Hematopoietic multipotent progenitor cell treated with erythropoietin and hydrocortisone succinate and interleukin-3 and kit ligand, for 4 days (in vitro differentiated cells): Measurements from ENCODE around the gene GNAQ.
"Not testable (repeated sequence)": the region's sequence is repeated elsewhere in the genome, so short reads cannot be mapped to it uniquely, and the experiment has no call there.

Source experiments
- DNase-seq: peaks from one replicate; pipeline ENCODE4 v3.0.0-alpha.2; 2015

GNAQ gene

DNA sequence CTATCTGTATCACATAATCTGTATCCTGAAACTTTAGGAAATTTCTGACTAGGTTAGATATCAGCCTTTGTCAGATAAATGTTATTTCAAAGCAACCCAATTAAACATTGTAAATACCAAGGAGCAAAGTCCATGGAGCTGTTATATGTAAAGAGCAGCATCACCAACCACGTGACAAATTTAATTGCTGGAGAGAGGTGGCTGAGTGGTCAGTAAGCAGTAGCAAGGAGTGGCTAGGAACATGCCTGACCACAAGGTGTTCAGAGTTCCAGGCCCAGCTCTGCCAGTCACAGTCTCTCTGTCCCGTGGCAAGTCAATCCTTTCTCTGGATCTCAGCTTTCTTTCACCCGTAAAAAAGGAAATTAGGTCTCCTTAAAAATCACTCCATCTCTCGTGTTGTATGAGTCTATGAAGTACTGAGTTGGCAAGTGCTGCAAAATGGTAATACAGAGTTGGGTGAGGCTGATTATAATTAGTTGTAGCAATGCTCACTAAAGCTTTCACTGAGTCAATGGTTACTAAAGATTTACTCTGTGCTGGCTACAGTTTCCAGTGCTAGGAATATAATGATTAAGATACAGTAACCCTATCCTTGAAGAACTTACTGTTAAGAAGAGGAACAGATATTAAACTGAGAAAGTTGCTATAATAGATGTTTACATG lies 166.1 kb downstream of the GNAQ start:
- DNase-seq, result no peak

DNA sequence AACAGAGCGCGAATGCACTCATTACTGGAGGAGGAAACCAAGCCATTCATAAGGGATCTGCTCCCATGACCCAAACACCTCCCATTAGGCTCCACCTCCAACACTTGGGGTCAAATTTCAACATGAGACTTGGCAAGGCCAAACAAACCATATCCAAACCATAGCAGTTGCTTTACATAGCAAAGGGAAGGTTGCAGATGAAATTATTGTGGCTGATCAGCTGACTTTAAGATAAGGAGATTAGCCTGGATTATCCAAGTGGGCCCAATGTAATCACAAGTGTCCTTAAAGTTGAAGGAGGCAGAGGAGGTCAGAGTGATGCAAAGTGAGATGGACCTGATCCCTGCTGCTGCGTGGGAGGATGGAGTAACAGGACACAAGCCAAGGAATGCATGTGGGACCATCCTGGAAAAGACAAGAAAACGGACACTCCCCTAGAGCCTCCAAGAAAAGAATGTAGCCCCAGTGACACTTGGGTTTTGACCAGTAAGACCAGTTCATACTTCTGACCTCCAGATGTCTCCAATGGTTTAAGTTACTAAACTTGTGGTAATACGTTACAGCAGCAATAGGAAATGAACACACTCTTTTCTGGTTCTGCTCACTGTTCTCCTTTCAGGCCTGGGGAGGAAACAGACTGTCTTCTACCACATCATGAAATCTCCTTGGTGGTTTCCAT lies 167.3 kb downstream of the GNAQ start:
- DNase-seq, result peak; percentile 89

DNA sequence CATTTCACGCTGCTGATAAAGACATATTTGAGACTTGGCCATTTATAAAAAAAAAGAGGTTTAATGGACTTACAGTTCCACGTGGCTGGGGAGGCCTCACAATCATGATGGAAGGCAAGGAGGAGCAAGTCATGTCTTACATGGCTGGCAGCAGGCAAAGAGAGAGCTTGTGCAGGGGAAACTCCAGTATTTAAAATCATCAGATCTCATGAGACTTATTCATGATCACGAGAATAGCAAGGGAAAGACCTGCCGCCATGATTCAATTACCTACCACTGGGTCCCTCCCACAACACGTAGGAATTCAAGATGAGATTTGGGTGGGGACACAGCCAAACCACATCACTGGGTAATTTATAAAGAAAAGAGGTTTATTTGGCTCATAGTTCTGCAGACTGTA lies 168.0 kb downstream of the GNAQ start:
- DNase-seq, result not testable (repeated sequence)

DNA sequence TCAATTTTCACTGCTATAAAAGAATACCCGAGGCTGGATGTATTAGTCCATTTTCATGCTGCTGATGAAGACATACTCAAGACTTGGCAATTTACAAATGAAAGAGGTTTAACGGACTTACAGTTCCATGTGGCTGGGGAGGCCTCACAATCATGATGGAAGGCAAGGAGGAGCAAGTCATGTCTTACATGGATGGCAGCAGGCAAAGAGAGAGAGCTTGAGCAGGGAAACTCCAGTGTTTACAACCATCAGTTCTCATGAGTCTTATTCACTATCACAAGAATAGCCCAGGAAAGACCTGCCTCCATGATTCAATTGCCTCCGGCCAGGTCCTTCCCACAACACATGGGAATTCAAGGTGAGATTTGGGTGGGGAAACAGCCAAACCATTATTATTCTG lies 170.7 kb downstream of the GNAQ start:
- not testable (repeated sequence) for DNase-seq

DNA sequence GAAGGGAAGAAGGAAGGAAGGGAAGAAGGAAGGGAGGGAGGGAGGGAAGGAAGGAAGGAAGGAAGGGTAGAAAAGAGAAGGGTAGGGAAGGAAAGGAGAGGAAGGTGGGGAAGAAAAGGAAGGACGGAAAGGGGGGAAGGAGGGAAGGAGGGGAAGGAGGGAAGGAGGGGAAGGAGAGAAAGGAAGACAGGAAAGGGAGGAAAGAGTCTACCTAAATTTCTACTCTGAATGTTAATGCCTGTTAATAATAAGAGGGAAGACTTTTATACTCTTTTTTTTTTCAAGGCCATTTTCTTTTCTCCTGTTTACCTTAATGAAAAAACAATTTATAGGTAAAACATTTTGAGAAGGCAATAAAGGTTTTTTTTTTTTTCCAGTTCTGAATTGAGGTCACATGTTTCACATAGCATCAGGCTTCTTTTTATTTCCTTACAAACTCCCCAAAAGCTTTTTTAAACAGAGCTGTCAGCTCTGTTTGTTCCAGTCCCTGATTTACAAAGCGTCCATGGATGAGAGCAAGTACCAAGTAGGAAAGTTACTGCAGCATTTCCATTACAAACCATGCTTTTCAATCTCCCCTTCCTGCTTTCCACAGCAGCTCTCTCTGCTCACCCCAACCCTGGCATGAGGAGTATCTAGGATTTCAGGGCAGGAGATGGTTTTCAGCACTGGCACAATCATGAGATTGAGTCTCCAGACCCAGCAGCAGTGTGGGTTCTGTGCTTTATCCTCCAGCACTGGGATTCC lies 173.9 kb downstream of the GNAQ start:
- DNase-seq, result no peak

DNA sequence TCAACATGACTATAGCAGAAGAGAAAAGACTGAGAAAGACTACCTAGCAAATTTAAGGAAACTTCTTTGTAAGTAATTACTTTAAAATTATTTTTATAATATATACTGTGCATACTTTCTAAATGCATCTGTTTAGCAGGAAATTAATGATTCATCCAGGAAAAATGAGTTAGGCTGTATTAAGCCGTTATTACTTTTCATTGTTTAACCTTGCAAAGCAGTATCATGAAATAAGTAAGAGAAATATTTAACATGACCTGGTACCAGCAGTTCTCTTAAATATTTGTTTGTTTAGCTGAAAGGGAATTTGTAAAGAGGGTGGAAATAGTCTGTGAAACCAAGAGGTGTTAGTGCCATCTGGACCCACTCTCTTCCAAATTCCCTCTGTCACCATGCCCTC lies 175.0 kb downstream of the GNAQ start:
- DNase-seq, result no peak

DNA sequence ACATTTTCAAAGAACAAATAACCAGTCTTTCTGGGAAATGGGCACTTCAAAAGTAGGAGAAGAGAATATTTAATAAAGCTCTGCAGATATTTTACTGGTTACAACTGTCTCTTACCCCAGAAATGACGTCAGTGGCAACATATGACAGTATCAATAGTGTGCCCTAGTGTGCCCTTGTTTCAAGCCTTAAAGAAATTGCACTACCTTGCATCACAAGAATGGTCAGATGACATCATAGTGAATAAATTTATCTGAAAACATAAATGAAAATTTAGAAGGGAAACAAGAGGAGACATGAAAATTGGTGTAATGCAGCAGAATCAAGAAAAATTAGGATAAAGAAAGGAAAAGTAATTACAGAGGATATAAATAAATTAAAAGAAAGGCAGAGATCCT lies 176.7 kb downstream of the GNAQ start:
- DNase-seq, result no peak

DNA sequence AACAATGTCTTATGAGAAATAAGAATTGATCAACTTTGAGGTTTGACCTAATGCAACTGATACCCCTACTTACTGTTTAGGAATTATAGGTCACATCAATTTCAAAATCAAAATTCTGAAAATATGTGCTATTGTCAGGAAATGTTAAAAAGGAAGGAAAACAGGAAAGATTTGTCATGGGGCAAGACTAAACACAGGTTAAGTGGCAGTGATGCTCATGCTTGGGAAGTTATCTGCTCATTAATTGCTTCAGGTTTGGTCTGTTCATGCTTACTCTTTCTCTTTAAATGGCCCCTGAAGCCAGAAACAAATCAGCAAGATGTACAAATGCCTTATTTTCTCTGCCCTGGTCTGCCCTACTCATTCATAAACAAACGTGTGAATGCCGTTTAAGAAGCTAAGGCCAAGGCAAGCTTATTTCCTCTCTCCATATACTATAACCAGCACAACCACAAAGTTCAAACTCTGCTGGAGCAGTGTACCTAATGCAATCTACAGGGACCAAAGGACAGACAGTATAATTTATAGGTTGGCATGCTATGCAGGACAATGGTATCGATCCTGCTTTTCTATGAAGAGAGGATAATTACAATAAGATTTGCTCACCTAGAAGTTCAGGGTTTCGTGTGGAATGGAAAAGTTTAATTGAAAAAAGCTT lies 177.2 kb downstream of the GNAQ start:
- DNase-seq, result no peak

DNA sequence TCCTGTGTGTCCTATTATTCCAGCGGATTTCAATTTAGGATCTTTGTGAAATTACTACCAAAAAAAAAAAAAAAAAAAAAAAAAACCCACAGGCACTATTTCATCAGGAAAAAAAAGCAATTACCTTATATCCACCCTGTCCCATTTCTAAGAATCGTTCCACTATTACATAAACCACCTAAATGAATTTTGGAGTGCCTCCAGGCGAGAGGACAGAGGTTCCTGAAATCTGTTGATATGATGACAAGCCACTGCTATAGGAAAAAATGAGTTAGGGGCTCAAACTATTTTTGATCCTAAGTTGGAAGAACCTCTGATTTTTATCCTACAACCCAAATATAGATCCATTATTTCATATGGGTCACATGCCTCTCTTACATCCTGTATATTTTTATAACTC lies 177.9 kb downstream of the GNAQ start:
- no peak for DNase-seq

DNA sequence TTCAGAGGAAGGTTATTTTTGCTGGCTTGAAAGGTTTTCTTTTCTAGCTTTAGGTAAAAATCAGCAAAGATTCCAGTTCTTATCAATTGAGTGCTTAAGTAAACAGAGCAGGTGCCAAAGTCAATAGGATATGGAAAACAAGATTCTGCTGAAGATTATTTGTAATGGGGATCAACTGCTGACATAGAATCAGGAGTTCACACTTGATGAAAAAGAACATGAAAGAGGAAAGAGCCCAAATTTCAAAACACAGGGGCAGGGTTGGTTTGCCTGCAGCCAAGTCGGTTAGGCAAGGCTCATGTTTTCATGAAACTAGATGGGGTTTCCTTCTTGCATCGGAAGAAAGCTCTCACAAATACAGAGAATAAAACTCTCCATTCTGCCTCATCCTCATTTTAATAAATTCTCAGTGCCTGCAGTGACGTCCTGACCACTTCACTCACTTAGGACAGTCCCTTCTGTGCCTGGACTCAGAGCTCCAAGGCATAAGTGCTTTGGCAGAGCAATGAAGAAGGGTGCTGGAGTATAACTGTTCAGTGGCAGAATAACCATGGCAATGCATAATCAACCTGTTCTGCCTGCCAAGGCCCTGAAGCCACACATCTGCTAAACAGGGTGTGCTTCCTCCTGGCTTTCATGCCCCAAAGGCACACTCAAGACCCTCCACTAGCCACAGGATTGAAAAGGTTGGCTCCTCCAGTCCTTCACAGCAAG lies 179.6 kb downstream of the GNAQ start:
- DNase-seq, result no peak

DNA sequence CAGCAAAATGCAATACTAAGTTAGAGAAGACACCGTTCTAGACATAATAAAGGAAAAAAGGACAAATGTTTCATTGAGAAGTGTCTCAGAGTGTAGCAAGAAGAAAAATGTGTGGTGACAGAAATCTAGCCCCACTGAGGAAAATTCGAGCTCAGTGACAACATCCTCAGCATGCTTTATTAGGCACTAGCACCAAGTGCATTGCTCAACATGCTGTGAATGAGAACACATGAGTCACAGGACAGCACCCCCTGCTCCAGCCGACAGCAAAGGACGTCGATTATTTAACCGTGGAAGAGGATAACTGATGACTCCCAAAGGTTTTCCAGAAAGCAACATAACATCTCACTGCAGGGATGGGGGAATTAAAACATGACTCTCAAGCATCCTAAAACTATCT lies 182.7 kb downstream of the GNAQ start:
- peak; percentile 39 for DNase-seq

DNA sequence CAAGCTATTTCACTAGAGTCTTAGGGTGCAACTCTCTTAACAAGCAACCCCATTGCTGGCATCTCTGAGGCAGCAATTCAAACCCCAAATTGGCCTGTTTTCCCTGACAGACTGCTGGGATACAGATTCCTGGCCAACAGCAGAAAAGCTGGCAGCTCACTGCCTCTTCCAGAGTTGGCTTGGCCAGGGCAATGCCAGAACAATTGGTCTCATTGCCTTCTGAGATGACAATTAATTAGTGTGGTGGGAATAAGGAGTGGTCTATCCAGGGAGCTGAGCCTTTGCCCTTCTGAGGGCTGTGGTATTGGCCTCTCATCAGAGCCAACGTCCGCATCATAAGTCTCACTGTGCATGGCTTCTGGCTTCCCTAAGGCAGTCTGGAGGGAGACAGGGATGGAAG lies 183.2 kb downstream of the GNAQ start:
- no peak for DNase-seq

DNA sequence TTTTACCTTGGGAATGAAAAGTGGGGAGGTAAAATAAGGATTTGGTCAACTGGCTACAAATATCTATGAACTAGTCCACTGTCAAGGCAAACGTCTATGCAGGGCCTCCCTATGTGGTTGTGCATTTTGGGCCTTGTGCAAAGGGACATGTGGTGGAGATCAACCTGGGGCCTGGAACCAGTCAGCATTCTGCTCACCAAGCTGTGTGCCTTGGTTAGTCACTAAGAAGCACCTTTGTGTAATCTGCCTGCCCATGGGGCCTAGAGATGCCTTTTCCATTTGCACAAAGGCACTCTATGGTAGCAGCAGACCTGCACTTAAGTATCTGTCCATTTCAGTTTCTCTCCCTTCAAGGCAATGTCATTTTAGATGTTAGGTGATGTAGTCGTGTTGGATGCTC lies 184.0 kb downstream of the GNAQ start:
- no peak for DNase-seq

DNA sequence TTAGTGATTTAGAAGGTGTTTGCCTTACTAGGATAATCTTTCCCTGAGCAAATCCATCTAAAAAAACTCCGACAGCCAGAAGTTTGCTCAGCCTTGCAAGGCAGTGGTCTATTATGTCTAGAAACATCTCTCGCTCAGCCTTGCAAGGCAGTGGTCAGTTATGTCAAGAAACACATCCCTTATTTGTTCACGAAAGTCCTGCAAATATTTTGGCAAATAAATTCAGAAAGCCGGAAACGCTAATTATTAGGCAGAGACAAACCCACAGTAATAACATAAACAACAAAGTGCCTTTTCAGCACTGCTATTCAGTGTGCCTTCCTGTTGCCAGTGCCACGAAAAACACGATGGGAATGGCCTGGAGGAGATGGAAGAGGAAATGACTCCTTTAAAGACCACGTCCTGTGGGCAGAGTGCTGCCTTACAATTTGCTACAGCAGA lies 184.5 kb downstream of the GNAQ start:
- peak; percentile 43 for DNase-seq

DNA sequence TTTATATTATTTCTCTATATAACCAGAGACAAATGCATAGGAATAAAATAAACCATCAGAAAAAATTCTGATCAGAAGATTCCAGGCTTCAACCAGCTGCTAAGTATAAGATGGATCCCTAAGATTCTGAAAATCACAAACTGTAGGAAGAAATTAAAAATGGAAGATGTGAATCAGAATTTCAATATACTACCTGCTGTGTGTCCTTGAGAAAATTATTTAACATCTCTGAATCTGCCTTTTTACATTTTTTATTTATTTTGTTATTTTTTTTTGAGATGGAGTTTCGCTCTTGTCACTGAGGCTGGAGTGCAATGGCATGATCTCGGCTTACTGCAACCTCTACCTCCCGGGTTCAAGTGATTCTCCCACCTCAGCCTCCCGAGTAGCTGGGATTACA lies 187.2 kb downstream of the GNAQ start:
- no peak for DNase-seq

DNA sequence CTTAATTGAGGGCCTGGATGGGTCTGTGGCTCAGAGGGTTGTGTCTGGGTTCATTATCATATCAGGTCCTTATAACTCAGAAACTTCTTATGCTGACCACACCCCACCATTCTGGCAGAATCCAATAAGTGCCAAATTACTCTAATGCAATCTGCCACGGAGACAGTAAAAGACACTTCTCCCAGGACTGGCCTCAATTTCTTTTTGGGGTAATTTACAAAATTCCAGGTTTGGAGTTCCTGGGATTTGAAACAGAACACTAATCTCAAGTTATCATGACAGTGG lies 187.8 kb downstream of the GNAQ start:
- DNase-seq, result peak; percentile 58

DNA sequence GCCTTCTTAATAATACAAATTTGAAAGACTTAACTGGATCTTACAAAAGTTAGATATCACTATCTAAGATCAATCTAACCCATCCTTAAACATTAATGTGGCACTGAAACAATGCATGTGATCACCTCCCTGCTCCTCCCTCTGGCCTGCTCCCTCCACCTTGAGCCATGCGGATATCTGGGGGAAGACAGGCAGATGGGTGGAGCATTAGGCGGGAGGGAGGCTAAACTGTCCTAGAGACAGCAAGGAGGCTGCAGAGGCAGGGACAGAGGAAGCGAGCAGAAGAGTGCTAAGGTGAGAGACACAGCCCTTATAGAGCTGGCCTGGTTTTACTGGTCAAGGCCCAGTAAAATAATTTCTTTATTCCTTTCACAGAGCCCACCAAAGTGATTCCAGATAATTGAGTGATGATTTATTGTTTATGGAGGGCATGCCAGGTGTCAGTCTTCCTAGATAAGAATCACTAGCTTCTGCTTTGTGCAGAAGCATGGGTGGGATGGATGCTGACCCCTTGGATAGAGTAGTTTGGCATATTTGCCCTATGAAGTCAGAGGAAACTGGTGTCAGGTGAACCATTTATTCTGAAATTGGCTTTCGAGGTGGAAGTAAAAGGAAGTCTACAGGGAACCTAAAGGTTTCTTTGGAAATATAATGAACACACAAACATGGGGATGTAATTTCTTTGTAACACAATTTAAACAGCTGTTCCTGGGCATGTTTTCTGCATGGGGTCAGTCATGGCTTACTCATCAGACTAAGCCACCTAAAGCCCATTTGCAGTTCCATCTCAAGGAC lies 188.3 kb downstream of the GNAQ start:
- DNase-seq, result no peak

DNA sequence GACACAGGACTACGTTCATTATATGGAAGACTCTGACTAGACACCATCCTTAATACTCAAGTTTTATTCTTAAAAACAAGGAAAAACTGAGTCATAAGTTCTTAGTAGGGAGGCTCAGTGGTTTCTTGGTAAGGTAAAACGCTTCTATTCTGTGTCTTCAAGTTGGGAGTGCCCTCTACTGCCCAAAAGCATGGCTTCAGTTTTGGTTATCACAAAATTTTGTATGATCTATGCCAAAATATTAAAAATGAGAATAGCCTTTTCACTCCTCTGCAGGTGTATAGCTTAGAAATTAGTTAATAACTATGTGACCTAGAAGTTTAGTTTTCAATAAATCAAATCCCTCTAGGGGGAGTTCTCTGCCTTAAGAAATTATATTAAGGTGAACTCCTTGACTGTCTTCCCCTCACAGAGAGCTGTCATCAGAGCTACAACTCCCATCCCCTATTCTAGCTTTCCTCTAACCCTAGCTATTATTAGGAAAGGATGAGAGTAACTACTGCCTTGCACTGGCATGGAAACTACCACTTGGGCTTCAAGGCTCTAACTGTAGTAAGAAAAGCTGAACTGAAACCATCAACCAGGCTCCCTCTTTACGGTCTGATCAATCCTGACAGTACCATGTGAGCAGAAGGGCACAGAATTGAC lies 189.7 kb downstream of the GNAQ start:
- peak; percentile 66 for DNase-seq

DNA sequence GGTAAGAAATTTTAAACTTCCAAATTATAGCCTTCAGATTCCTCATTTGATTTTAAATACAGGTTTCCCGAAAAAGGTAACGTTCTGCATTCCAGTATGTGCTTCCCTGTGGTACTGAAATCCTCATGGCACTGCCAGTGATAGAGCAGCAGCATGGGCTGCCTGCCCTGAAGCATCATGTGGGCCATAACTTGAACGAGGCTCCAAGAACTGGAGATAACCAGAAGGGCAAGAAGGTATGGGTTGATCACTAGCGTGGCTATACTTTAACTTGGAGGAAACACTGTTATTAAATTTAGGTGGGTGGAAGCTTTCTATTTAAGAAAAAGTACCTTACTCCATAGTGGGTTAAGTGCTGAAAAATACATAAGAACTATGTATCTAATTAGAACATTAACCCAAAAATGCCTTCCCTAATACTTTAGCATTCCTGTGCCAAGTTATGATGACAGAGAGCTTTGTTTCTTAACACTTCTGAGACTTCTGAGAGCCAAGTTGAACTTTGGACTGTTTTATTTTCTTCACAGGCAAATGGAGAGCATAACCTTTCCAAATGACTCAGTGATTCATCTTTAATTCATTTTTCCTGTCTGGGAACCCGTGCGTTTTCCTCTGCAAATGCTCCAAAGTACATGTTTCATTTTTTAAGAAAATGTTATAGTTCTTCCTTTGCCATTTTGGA lies 192.0 kb downstream of the GNAQ start:
- no peak for DNase-seq

DNA sequence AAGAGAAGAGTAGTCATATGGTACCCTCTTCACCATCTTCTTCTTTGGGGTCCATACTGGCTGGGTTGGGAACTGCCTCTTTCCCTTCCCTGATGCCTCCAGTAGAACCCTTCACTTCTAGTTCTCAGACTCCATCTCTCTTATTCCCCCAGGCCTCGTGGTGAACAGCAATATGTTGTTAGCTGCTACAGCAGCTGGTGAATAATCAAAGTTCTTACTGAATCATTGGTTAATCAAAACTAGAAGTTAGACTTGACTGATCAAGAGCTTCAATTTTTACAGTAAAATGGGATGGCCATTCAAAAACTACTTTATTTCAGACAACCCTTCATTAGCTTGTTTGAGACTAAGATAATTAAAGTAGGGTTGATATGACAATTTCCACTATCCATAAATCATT lies 192.6 kb downstream of the GNAQ start:
- no peak for DNase-seq

DNA sequence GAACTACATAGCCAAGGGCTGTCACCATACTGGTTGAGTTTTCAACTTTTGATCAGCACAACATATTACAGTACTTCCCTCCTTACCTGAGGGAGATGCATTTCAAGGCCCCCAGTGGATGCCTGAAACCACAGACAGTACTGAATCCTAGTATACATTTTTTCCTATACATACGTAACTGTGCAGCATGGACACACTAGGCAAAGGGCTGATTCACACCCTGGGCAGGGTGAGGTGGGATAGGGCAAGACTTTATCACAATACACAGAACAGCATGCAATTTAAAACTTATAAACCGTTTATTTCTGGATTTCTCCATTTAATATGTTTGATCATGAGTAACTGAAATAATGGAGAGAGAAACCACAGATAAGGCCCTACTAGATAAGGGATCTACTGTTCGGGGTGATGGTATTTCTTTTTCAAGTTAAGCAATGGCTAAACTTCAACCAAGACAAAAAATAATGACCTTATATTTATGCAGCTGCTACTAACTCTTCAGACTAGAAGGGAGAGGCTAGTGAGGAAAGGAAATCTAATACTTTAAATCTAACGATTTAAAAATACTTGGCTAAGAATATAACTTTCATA lies 196.6 kb downstream of the GNAQ start:
- DNase-seq, result peak; percentile 66
